SKM-1 (cell line): ENCODE measurements around the gene TNFRSF1B.

ENCODE experiments used
- DNase-seq: peaks from one replicate; lab custom pipeline; 2025; ENCODE audit not compliant: unreplicated experiment; lab: John Stamatoyannopoulos, UW

The TNFRSF1B gene

DNA sequence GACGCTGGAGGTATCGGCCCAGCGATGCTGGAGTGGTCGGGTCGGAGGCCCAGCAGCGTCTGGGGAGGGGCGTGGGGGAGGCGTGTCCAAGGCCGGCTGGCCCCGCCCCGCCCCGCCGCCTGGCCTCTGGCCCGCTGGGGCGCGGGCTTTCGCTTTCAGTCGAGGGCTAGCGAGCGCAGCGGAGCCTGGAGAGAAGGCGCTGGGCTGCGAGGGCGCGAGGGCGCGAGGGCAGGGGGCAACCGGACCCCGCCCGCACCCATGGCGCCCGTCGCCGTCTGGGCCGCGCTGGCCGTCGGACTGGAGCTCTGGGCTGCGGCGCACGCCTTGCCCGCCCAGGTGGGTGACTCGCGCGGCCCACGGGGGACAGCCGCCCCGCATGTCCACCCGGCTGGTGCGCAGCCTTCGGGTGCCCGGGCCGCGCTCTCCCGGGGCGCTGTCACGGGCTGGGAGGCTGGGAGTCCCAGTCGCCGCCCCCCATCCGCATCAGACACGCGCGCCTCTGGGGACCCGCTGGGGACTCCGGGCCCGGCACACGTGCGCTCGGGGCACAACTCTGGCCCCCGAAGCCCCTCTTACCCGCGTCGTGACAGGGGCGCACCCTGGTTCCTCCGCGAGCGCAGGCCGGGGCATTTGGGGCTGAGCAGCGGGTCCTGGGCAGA, at the start of gene TNFRSF1B:
Gene TNFRSF1B, plus strand, starts transcription at position 158 of the 659 bp plus-strand sequence. Its CDS starts 101 bp downstream, at position 259.
- DNase-seq = peak; percentile 38

DNA sequence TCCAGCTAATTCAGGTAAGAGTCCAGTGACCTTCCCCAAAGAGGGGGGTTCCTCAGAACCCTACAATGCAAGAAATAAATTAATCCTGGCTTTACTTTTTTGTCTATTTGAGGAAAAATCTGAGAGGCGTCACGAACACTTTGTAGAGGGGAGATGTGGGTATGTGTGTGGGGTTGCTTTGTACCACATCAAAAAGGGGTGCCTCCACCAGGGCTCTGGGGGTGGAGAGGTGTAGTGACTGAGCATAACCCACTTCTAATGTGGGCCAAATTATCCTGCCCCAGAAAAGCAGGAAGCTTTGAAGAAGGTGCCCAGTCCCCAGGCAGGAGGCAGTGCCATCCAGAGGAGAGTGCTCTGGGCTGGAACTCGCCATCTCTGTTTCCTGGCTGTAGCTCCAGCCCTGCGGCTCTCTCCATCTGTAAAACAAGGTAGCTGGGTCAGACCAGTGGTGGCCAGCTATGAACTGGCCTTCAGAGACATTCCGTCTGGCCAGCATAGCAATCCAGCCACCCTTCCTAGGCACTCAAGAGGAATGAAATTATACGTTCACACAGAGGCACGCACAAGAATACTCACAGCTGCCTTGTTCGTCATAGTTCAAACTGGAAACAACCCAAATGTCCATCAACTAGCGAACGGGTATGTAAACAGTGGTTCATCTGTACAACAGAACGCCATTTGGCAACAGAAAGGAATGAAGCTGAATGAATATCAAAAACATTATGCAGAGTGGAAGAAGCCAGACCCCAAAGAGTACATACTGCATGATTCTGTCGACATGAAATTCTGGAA, 45.4 kb upstream of the TNFRSF1B start:
- no peak for DNase-seq

DNA sequence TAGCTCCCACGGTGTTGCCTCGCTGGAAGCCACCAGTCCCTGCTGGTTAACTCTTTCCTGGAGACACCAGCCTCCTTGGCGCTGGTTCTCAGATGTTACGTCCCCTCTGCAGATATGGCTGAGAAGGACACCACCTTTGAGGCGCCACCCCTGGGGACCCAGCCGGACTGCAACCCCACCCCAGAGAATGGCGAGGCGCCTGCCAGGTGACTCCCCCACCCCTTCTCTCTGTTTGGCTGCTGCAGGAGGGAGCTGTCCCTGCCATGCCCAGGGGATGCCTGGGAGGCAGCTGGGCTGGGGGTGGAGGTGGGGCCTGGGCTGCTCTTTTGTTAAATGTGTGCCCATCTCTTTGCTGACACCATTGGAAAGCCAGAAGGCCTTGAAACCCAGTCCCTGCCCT, 43.6 kb upstream of the TNFRSF1B start:
- no peak for DNase-seq

DNA sequence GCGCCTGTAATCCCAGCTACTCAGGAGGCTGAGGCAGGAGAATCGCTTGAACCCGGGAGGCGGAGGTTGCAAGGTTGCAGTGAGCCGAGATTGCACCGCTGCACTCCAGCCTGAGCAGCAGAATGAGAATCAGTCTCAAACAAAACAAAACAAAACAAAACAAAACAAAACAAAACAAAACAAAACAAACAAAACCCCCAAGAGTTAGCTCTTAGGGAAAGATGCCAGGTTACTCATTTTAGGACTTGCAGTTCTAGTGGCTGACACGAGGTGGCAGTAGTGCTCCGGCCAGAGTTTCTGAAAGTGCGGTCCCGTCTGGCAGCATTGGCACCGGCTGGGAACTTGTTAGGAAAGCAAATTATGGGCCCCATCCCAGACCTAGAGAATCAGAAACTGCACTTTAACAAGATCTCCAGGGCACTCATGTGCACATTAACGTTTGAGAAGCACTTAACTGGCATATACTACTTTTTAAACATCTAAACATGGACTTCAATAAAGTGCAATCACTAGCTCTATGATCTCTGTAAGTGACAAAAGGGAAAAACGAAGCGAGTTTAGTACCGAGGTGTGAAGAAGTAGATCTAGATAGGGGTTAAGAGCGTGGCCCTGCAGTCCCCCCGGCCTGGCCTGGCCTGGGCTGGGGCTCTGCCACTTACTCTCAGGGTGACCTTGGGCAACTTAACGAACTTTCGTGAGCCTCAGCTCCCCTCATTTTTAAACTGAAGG, 41.9 kb upstream of the TNFRSF1B start:
- DNase-seq = peak; percentile 55

DNA sequence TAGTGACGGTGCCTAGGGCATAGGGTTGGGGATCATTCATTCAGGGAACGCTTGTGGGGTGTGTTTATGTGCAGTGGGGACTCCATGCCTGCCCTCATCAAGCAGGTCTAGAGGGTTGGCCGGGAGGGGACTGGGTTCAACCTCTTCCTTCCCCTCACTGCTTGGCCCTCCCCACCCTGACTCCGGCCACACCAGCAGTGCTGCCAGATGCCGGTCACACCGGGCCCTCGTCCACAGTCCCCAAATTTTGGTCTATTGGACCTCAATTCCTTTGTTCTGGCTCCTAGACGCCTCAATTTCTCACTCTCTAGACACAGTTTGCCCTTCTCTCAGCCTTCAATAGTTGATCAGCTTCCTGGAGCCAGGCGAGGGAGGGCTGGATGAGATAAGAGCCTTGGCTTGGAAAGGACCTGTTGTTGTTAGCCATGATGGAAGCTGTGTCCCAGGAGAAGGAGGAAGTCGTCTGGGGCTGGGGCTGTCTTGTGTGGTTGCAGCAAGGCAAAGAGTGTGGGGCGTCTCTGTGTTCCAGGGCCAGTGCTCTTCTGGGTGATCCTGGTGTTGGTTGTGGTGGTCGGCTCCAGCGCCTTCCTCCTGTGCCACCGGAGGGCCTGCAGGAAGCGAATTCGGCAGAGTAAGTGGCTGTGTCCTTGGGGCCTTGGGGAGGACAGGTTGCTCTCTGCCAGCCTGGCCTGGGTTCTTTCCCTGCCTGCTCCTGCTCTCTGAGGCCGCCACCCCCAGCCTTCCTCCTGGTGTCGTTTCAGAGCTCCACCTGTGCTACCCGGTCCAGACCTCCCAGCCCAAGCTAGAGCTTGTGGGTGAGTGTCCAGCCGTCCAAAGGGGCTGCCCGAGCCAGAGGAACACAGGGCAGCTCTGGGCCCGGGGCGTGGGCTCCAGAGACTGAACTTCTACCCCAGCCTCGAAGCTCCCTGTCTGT, 41.1 kb upstream of the TNFRSF1B start:
- DNase-seq = no peak

DNA sequence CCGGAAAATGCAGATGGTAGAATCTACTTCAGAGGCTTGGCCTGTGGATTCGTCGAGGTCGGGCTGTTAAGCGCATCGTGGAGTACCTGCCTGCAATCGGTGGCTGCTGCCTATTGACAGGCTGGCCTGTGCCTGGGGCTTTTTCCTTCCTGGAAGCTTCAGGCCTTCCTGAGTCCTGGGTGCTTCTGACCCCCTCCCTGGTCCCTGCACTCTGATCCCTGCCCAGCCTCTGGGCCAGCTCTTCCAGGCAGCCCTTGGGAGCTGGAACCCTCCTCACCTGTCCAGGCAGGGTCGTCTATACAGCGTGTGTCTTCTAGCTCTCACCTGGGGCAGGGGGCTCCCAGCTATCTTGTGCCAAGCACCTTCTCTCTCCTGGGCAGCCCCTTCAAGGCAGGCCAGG, 40.0 kb upstream of the TNFRSF1B start:
- no peak for DNase-seq

DNA sequence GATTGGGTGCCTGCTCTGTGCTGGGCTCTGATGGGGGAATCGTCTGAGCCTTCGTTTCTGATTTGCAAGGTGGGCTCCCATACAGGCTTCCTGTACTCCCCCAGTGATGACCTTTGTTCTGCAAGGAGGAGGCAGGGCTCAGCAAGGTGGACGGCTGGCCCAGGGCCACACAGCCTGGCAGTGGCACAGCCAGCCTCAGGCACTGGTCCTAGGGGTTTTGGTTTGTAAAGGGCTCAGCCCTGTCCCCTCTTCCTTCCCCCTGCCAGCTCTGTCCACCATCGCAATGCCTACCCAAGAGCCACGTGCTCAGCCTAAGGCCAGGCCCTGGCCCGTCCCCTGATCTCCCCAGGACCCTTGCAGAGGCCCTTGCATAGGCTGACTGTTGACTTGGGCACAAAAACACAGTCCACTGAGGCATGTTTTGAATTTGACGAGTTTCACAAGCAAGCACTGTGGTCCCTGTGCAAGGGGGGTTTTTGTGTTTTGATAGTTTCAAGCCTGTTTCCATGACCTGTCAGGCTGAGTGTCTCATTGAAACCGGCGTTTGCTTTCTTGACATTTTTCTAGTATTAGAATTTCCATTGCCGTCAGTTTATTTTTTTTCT, 39.5 kb upstream of the TNFRSF1B start:
- no peak for DNase-seq

DNA sequence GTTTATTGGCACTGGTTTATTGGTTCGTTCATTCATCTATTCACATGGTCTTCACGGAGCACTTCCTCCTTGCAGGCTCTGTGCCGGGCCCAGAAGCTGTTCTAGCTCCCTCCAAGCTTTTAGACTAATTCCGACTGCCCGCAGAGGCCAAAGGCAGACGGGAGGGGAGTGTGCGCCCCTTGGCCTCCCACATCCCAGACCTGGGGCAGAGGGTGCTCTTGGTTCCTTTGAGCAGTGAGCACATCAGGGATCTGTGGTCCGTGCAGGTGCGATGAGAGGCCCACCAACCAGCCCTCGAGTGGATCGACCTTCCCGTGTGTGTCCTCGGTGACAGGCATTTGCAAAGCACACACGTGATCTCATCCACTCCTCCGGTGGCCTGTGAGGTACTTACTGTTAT, 38.7 kb upstream of the TNFRSF1B start:
- DNase-seq = no peak

DNA sequence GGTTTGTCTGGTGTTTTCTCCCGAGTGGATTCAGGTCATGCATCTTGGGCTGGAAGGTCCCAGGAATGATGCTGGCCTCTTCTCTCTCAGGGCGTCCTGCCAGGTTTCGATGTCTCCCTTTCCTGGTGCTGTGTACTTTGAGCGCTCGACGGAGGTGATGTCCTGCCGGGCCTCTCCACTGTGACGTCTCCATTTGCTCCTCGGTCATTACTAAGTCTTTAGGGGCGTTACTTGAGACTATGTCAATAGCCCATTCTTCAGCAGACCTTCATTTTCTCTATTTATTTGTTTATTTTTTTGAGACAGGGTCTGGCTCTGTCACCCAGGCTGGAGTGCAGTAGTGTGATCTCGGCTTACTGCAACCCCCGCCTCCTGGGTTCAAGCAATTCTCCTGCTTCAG, 37.2 kb upstream of the TNFRSF1B start:
- no peak for DNase-seq

DNA sequence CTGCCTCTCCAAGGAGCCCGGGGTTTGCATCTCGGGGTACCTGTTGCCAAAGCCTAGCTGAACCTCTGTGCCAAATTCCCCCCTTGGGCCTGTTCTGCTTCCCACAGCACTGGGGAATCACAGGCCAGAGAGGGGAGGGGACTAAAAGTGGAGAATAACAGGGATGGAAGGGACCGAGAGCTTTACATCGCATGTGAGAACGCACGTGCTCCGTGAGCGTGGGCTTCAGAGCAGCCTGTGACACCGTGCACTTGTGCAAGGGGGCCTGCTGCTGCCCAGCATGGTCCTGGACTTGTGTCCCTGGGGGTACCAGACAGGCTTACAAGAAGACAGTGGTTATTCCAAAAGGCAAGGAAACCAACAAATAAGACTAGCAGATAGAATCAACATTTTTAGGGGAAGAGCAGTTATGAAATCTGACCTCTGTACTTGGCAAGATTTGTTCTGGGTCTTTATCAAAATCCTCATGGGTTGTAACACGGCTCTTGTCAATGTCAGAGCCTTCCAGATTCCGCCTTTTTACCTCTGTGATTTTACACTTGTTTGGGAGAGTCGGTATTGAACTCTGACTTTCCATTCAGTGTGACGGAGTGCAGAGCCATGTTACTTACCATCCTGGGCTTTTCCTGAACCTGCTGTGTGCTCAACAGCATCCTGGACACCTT, 36.2 kb upstream of the TNFRSF1B start:
- no peak for DNase-seq

DNA sequence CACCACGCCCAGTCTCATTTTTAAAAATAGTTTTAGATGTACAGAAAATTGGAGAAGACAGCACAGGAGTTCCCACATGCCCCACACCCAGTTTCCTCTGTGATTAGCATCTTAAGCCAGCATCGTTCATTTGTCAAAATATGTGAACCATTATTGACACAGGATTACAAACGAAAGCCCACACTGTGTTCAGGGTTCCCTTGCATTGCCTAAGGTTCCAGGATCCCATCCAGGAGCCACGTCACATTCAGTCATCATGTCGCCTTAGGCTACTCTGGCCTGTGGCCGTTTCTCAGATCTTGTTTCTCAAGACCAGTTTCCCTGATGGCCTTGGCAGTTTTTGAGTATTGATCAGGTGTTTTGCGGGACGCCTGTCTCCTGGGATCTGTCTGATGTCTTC, 34.7 kb upstream of the TNFRSF1B start:
- no peak for DNase-seq

DNA sequence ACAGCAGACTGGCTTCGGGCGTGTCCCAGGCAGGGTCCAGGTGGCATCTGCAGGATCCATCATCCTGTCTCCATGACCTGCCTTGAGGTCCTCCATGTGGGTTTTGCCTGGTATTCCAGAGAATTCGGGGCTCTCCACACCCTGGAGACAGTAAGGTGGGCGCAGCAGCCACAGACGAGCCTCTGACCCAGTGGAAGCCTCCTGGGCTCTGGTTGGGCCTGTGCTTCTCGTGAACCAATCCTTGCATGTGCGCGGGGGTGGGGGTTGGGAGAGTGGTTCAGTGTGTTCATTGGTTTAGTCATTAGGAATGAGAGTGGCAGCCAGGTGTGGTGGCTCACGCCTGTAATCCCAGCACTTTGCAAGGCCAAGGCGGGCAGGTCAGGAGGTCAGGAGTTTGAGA, 32.1 kb upstream of the TNFRSF1B start:
- no peak for DNase-seq

DNA sequence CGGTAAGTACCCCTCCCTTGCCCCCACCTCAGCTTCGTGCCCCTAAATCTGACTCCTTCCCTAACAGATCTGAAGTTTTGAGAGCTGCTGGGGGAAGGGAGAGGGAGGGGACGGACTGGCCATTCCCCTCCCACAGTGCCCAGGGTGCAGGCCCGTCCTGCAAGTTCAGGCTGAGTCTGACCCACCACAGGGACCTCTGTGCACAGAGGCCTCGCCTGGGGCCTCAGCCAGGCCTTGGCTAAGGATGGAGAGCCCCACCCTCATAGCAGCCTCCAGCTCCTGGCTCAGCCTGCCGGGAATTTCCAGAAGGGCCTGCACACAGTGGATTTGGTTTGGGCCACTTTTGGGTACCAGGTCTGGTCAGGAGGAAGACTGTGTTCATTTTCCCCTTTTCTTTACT, 31.2 kb upstream of the TNFRSF1B start:
- no peak for DNase-seq

DNA sequence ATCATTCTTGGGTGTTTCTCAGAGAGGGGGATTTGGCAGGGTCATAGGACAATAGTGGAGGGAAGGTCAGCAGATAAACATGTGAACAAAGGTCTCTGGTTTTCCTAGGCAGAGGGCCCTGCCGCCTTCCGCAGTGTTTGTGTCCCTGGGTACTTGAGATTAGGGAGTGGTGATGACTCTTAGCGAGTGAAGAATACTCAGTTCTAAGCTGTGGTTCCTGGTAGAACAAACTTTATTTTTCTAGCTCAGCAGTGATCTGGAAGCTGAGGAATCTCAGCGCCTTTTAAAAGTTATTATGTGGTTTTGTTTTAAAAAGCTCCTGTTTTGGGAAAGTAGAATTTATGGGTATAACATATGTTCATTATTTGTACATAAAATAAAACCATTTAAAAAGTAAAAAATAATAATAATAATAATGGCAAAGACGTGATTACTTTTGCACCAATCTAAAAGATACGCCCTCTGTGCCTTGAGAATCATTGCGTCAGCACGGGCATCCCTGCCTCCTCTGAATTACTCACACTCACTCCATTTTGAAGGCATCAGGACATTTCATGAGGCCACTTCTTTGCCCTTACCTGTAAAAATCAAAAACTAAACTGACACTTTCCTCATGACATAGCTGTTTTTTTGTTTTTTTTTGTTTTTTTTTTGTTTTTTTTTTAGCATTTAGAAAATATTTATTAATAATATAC, 29.7 kb upstream of the TNFRSF1B start:
- no peak for DNase-seq

DNA sequence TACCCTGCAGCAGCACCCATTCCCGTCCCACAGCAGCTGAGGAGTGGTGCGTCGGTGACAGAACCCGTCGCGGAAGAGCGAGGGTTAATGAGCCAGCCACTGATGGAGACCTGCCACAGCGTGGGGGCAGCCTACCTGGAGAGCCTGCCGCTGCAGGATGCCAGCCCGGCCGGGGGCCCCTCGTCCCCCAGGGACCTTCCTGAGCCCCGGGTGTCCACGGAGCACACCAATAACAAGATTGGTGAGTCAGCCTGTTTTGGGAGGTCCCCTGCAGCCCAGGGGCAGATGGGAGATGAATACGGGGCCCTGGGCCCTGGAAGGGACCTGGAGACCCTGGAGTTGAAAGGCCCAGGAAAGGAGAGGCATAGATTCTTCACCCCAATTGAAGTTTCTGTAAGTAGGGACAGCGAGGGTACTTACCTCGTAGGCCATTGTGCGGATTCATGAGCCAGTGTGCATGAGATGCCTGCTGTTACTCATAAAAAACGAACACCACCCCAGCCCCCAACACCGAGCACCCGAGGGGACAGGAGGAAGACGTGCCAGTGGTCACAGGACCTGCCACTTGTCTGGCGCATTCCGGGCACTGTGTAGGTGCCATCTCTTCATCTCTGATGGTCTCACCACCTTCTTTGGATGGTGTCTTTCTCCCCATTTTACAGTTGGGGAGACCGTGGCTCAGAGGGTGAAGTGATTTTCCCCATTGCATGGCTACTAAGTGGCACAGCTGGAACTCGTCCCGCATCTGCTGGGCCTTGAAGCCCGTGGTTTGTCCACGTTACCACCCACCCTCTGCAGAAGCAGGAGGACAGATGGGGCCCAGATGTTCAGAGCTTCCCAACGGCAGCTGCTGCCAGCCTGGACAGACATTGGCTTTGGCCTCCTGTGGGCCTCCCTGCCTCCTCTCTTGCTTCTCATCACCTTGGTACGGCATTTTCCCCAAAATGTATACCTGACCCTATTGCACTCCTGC, 28.3 kb upstream of the TNFRSF1B start:
- no peak for DNase-seq

DNA sequence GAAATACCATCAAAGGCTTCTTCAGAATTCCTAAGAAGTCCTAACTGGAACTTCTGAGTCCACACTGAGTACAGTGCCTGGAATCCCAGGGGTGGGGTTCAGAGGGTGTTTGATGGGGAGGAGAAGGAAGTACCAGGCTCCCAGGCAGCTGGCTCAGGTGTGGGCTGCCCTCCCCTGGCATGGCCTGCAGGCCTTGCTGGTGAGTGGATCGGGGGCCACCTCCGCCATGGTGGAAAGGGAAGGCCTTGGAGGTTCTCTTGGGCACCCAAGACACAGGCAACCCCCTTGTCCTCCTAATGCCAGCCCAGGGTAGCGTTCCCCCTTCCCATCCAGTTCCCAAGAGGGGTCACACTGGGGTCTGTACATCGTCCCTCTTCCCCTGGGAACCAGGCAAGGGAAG, 26.8 kb upstream of the TNFRSF1B start:
- DNase-seq = no peak

DNA sequence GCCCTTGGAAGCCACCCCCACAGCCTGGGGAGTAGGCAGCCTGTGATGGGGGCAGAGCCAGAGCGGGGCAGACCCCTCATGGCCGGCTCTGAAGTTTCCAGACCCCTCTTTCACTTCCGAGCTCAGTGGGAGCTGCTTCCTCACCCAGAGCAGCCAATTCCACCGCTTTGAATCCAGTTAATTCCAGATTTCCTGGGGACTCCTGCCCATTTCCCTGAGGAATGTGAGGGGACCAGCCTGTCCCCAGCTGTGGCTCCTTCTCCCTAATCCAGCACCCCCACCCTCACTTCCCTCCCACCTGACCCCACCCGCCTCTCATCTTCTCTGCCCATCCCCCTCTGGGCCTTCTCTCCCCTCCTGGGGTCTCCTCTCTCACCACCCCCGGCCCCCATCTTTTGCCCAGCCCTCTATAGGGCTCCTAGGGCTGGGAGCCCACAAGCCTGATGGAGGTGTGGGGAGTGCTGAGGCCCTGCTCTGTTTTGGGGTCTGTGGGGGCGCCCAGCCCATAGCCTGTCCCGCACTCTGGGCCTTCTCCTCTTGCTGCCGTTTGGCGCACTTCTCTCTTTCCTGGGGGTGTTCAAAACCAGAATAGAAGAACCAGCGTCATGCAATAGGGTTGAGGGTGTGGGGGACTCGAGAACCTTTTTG, 26.2 kb upstream of the TNFRSF1B start:
- no peak for DNase-seq
